OCI-LY3 (cell line): Measurements from ENCODE around the gene LSP1.

ENCODE experiments used
- CTCF ChIP-seq: fragments of 200-600, 300-600 bp; sonication (generic); IDR thresholded peaks from 2 replicates; pipeline ENCODE4 v1.5.1; 2014; ENCODE audit warnings: antibody characterized with exemption, low read length, low read depth
- EZH2phosphoT487 ChIP-seq: fragments of 200-600 bp; shearing (Covaris generic); IDR thresholded peaks from 2 replicates; pipeline ENCODE4 v1.6.1; 2018; ENCODE audit warnings: antibody characterized with exemption, mixed run types, low read depth

- TF ChIP-seq CTCF = no peak
- no peak for TF ChIP-seq EZH2phosphoT487
Measured at GRCh38 chr11:1832920-1833295, 20.0 kb upstream of the LSP1 start.
